Fibroblast of lung (primary cell): ENCODE results near the gene ATP6V0E1. TPM values are rescaled to one million over a fixed set of nuclear protein-coding genes. Genes with fewer than 3 reads are reported as not detected.

Experiments
- DNase-seq, 2 donors: peaks; one replicate each; pipeline versions ENCODE4 v3.0.0 to v3.0.0-alpha.2; 2010; ENCODE audit warnings: low read depth in 2 of 2
- H2AFZ ChIP-seq: 2 replicates; pipeline ENCODE4 v1.5.1; 2012; ENCODE audit warnings: low read length, control low read depth, inconsistent platforms
- H3K27ac ChIP-seq: 2 replicates; pipeline ENCODE4 v1.5.1; 2011; ENCODE audit warnings: low read length, control low read depth; ENCODE audit not compliant: insufficient read depth
- H3K27me3 ChIP-seq: 2 replicates; pipeline ENCODE4 v1.5.1; 2011; ENCODE audit warnings: mild to moderate bottlenecking, low read length; ENCODE audit not compliant: control insufficient read depth, insufficient read depth
- H3K36me3 ChIP-seq: 2 replicates; pipeline ENCODE4 v1.5.1; 2011; ENCODE audit warnings: low read length; ENCODE audit not compliant: control insufficient read depth, insufficient read depth
- H3K4me1 ChIP-seq: 2 replicates; pipeline ENCODE4 v1.5.1; 2011; ENCODE audit warnings: low read length; ENCODE audit not compliant: control insufficient read depth, insufficient read depth; ENCODE audit errors: extremely low read depth
- H3K4me2 ChIP-seq: 2 replicates; pipeline ENCODE4 v1.5.1; 2011; ENCODE audit warnings: low read length, control low read depth; ENCODE audit not compliant: insufficient read depth; ENCODE audit errors: extremely low read depth
- H3K4me3 ChIP-seq, 4 experiments: fragments of 200-600 bp in 1 of 4; sonication (generic) in 1 of 4; replicated peaks in 1 of 4; 2 replicates each; pipeline ENCODE4 v1.5.1; 2011 to 2016; ENCODE audit warnings: low read length in 4 of 4, low read depth in 3 of 4, mild to moderate bottlenecking in 3 of 4, control low read depth in 2 of 4, inconsistent platforms in 1 of 4, mixed read lengths in 1 of 4; ENCODE audit not compliant: insufficient read depth in 1 of 4; ENCODE audit errors: control extremely low read depth in 1 of 4
- H3K79me2 ChIP-seq: 2 replicates; pipeline ENCODE4 v1.5.1; 2012; ENCODE audit warnings: mild to moderate bottlenecking, low read length, inconsistent platforms; ENCODE audit not compliant: control insufficient read depth, insufficient read depth
- H3K9ac ChIP-seq: 2 replicates; pipeline ENCODE4 v1.5.1; 2011; ENCODE audit warnings: mild to moderate bottlenecking, low read length, control low read depth; ENCODE audit not compliant: insufficient read depth
- H3K9me3 ChIP-seq: 2 replicates; pipeline ENCODE4 v1.5.1; 2012; ENCODE audit warnings: low read depth, low read length; ENCODE audit not compliant: control insufficient read depth, insufficient read depth
- H4K20me1 ChIP-seq: 2 replicates; pipeline ENCODE4 v1.5.1; 2011; ENCODE audit warnings: low read length; ENCODE audit not compliant: control insufficient read depth, insufficient read depth; ENCODE audit errors: extremely low read depth
- EZH2 ChIP-seq: IDR thresholded peaks from 2 replicates; pipeline ENCODE4 v1.5.1; 2012; ENCODE audit warnings: low read length, control low read depth, mild to moderate bottlenecking; ENCODE audit errors: missing control alignments
- polyA plus RNA-seq, 2 donors: library from polyadenylated mRNA; depleted of rRNA in 1 of 2; stranded (reverse) in 1 of 2; unstranded in 1 of 2; fragments of >200 nt; gene quantifications; 2 replicates each; pipeline ENCODE4 v1.2.1, GENCODE V29; 2011 to 2012; ENCODE audit warnings: missing spikeins in 1 of 2
- total RNA-seq: library from RNA; depleted of rRNA; stranded (reverse); fragments of >200 nt; gene quantifications from 2 replicates; pipeline ENCODE4 v1.2.1, GENCODE V29; 2014
- TF ChIP-seq, protein P1 (sequence below), 2 donors: IDR thresholded peaks in 1 of 2; conservative IDR thresholded peaks in 1 of 2; 1 replicate in 1 of 2; 2 replicates in 1 of 2; pipeline ENCODE4 v1.5.1; 2011 to 2012; ENCODE audit warnings: low read length in 2 of 2, control low read depth in 1 of 2, inconsistent platforms in 1 of 2, low read depth in 1 of 2, mild to moderate bottlenecking in 1 of 2

The ATP6V0E1 gene
- total and polyA plus RNA-seq, 2 donors (not counting 1 experiment from before 2014, with no cell fraction given): 377 to 635 TPM

GRCh38 chr5:172994405-172994804 lies 10.8 kb downstream of the ATP6V0E1 start:
- no peak overlapping the region for H3K4me2 ChIP-seq
- H3K9me3 ChIP-seq: no peaks in the 10 kb centered on the region
- peaks cover 4% of the 10 kb centered on the region for H3K36me3 ChIP-seq
- H3K27ac ChIP-seq: no peak overlapping the region
- H3K4me1 ChIP-seq: no peaks in the 10 kb centered on the region
- TF ChIP-seq EZH2: no peak
- TF ChIP-seq, protein P1, sequence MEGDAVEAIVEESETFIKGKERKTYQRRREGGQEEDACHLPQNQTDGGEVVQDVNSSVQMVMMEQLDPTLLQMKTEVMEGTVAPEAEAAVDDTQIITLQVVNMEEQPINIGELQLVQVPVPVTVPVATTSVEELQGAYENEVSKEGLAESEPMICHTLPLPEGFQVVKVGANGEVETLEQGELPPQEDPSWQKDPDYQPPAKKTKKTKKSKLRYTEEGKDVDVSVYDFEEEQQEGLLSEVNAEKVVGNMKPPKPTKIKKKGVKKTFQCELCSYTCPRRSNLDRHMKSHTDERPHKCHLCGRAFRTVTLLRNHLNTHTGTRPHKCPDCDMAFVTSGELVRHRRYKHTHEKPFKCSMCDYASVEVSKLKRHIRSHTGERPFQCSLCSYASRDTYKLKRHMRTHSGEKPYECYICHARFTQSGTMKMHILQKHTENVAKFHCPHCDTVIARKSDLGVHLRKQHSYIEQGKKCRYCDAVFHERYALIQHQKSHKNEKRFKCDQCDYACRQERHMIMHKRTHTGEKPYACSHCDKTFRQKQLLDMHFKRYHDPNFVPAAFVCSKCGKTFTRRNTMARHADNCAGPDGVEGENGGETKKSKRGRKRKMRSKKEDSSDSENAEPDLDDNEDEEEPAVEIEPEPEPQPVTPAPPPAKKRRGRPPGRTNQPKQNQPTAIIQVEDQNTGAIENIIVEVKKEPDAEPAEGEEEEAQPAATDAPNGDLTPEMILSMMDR (conservative IDR thresholded peaks at IDR 0.05 in 1 of 2, IDR thresholded peaks at IDR 0.05 in 1 of 2; ENCODE audit: low read depth in 1 of 2, low read length in 2 of 2): no peak
- no peak overlapping the region for H3K4me3 ChIP-seq
- no peak overlapping the region for H3K9ac ChIP-seq
- no peak overlapping the region for H2AFZ ChIP-seq
- no peak for DNase-seq
- H4K20me1 ChIP-seq: no peaks in the 10 kb centered on the region
- peaks cover 36% of the 10 kb centered on the region for H3K79me2 ChIP-seq
- no peaks in the 10 kb centered on the region for H3K27me3 ChIP-seq

DNA sequence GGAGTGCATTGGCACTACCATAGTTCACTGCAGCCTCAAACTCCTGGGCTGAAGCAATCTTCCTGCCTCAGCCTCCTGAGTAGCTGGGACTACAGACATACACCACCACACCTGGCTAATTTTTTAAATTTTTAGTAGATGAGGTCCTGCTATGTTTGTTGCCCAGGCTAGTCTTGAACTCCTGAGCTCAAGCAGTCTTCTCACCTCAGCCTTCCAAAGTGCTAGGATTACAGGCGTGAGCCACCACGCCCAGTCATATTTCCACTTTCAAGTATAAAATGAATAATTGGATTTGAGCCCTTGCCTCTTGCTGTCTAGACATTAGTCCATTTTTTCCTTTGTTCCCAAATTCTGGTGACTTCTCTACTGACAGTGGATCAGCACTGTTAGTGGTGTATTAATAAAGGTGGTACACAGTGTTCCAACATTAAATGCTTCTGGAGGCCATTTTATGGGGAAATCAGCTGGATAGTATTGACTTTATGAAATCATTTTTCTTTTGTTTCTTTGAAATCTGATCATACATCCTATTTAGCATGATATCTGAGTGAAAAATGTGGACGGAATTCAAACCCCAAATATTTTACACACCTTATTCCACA lies 15.9 kb downstream of the ATP6V0E1 start:
- Histone ChIP-seq H3K4me2 (no peak overlapping the region), H3K27ac (no peak overlapping the region), H3K36me3 (peaks cover 6% of the 10 kb centered on the region), H2AFZ (no peak overlapping the region), H3K79me2 (peaks cover 34% of the 10 kb centered on the region), H3K9me3 (no peaks in the 10 kb centered on the region), H4K20me1 (no peaks in the 10 kb centered on the region), H3K4me3 (no peak overlapping the region), H3K4me1 (no peaks in the 10 kb centered on the region), H3K9ac (no peak overlapping the region), H3K27me3 (no peaks in the 10 kb centered on the region)
- TF ChIP-seq, protein P1 (conservative IDR thresholded peaks at IDR 0.05 in 1 of 2, IDR thresholded peaks at IDR 0.05 in 1 of 2; ENCODE audit: low read depth in 1 of 2, low read length in 2 of 2): no peak
- no peak for TF ChIP-seq EZH2
- DNase-seq: no peak

- no peak for DNase-seq
- no peaks in the 10 kb centered on the region for H3K9me3 ChIP-seq
- no peak overlapping the region for H2AFZ ChIP-seq
- H3K9ac ChIP-seq: no peak overlapping the region
- no peak overlapping the region for H3K27ac ChIP-seq
- peaks cover 37% of the 10 kb centered on the region for H3K79me2 ChIP-seq
- H4K20me1 ChIP-seq: no peaks in the 10 kb centered on the region
- no peak overlapping the region for H3K4me3 ChIP-seq
- H3K4me1 ChIP-seq: no peaks in the 10 kb centered on the region
- no peak for TF ChIP-seq EZH2
- no peaks in the 10 kb centered on the region for H3K27me3 ChIP-seq
- H3K36me3 ChIP-seq: peaks cover 6% of the 10 kb centered on the region
- H3K4me2 ChIP-seq: no peak overlapping the region
Measured at GRCh38 chr5:172999974-173000373, 16.4 kb downstream of the ATP6V0E1 start.
